Measurements from ENCODE around the gene PDLIM1.

PDLIM1 gene

DNA sequence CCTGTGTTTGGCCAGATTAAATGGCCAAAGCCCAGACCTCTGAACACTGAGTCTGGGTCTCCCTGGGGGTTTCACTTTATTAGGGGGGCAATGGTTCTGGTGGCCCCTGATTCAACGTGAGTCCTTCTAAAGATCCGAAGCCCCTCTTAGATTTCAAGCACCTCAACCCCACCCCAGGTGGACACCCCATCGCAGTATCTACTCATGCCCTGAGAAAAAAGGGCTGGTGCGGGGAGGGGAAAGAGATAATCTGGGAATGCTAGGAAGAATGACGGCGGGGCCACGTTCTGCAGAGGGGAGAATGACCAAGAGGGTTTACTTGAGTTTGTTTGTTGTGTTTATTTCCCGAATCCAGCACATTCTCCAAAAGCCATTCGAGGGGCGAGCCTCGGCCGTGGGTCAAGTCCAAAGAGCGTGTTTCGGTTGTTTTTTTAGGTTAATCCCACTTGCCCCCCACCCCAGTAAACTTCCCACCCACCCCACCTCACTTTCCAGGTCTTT, 832 bp downstream of the PDLIM1 start:
- Histone ChIP-seq H3K4me3 (replicated peaks; ENCODE audit: insufficient read depth, low read length) (peak overlapping the region; percentile 7; the same call in 1 of the 2 replicates), H3K27ac (replicated peaks) (no peak overlapping the region), H3K27me3 (ENCODE audit: insufficient read depth, poor library complexity, severe bottlenecking) (peaks cover 44% of the 10 kb centered on the region)
- no peak for DNase-seq (ENCODE audit: low read depth in 1 of 2, low spot score in 1 of 2)
- TF ChIP-seq SPI1 (IDR thresholded peaks at IDR 0.05; ENCODE audit: borderline replicate concordance, low read depth) (no peak), GABPA (IDR thresholded peaks at IDR 0.05; ENCODE audit: low read depth) (no peak), POLR2AphosphoS5 (IDR thresholded peaks at IDR 0.05; ENCODE audit: low read depth) (no peak)
- TF ChIP-seq, protein P1, sequence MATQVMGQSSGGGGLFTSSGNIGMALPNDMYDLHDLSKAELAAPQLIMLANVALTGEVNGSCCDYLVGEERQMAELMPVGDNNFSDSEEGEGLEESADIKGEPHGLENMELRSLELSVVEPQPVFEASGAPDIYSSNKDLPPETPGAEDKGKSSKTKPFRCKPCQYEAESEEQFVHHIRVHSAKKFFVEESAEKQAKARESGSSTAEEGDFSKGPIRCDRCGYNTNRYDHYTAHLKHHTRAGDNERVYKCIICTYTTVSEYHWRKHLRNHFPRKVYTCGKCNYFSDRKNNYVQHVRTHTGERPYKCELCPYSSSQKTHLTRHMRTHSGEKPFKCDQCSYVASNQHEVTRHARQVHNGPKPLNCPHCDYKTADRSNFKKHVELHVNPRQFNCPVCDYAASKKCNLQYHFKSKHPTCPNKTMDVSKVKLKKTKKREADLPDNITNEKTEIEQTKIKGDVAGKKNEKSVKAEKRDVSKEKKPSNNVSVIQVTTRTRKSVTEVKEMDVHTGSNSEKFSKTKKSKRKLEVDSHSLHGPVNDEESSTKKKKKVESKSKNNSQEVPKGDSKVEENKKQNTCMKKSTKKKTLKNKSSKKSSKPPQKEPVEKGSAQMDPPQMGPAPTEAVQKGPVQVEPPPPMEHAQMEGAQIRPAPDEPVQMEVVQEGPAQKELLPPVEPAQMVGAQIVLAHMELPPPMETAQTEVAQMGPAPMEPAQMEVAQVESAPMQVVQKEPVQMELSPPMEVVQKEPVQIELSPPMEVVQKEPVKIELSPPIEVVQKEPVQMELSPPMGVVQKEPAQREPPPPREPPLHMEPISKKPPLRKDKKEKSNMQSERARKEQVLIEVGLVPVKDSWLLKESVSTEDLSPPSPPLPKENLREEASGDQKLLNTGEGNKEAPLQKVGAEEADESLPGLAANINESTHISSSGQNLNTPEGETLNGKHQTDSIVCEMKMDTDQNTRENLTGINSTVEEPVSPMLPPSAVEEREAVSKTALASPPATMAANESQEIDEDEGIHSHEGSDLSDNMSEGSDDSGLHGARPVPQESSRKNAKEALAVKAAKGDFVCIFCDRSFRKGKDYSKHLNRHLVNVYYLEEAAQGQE (IDR thresholded peaks at IDR 0.05; ENCODE audit: insufficient replicate concordance, low read depth) = no peak
- TF ChIP-seq, protein P2, sequence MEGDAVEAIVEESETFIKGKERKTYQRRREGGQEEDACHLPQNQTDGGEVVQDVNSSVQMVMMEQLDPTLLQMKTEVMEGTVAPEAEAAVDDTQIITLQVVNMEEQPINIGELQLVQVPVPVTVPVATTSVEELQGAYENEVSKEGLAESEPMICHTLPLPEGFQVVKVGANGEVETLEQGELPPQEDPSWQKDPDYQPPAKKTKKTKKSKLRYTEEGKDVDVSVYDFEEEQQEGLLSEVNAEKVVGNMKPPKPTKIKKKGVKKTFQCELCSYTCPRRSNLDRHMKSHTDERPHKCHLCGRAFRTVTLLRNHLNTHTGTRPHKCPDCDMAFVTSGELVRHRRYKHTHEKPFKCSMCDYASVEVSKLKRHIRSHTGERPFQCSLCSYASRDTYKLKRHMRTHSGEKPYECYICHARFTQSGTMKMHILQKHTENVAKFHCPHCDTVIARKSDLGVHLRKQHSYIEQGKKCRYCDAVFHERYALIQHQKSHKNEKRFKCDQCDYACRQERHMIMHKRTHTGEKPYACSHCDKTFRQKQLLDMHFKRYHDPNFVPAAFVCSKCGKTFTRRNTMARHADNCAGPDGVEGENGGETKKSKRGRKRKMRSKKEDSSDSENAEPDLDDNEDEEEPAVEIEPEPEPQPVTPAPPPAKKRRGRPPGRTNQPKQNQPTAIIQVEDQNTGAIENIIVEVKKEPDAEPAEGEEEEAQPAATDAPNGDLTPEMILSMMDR (IDR thresholded peaks at IDR 0.05; ENCODE audit: insufficient read depth, low read length) = no peak

DNA sequence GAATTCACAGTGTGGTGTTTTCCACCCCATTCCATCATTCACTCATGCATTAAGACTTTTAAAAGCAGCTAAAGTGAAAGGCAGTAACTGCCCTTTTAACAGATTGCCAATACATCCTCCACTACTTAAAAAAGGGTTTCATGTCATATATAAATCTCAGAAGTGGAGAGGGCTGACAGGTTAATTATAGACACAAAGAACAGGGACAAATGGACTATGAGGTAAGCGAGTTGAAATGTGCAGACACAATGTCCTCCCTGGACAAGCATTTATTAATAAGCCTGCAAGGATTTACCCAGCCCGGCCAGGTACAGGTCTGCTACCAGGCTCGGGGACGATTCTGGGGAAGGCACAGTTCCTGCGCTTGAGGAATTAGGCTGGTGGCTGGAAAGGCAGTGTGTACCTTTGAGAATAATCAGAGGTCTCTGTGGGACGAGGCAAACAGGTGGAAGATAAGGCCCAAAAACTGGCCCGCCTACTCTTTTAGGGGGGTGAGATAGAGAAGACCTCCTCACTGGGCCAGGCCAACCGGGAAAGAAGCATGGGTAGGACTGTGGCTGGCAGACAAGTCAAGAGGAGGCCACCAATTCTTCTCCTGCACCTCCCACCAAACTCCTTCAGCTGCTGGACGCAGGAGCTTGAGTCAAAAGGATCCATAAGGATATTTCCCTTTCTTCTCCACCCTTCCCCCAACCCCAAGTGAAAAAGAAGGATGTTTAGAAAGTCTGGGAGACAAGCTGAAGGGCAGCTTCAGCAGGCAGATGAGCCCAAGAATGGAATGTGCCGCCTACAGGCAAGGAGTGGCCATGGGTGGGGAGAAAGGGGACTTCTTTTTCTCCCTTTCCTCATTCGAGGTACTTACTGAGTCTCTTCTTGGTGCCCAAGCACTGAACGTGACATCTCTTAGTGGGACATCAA, 1.5 kb downstream of the PDLIM1 start:
- Histone ChIP-seq H3K27me3 (ENCODE audit: insufficient read depth, poor library complexity, severe bottlenecking) (peaks cover 38% of the 10 kb centered on the region), H3K4me3 (replicated peaks; ENCODE audit: insufficient read depth, low read length) (no peak overlapping the region), H3K27ac (replicated peaks) (no peak overlapping the region)
- no peak for TF ChIP-seq POLR2AphosphoS5 (IDR thresholded peaks at IDR 0.05; ENCODE audit: low read depth)
- TF ChIP-seq, protein P2 (IDR thresholded peaks at IDR 0.05; ENCODE audit: insufficient read depth, low read length) = no peak
- no peak for TF ChIP-seq SPI1 (IDR thresholded peaks at IDR 0.05; ENCODE audit: borderline replicate concordance, low read depth)
- TF ChIP-seq, protein P1 (IDR thresholded peaks at IDR 0.05; ENCODE audit: insufficient replicate concordance, low read depth) = no peak
- TF ChIP-seq GABPA (IDR thresholded peaks at IDR 0.05; ENCODE audit: low read depth) = no peak
- no peak for DNase-seq (ENCODE audit: low read depth in 1 of 2, low spot score in 1 of 2)

DNA sequence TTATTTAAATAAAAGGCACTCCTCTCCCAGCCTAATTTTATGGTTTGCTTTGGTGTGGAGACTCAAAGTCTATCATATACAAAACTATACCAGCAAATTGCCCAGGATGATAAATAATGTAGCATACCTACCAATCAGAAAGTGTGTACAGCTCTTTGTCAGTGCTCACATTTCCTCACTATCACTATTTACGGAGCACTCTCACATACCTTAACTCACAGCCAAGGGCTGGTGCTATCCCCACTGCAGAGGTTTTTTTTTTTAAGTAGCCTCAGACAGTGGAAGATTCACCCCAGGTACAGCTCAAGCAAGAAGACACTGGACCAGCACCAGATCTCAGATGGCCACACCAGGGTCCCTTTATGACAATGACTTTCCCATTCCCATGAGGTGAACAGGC, 2.5 kb downstream of the PDLIM1 start:
- DNase-seq (ENCODE audit: low read depth in 1 of 2, low spot score in 1 of 2) = no peak
- Histone ChIP-seq H3K27ac (replicated peaks) (no peak overlapping the region), H3K27me3 (ENCODE audit: insufficient read depth, poor library complexity, severe bottlenecking) (peaks cover 38% of the 10 kb centered on the region), H3K4me3 (replicated peaks; ENCODE audit: insufficient read depth, low read length) (no peak overlapping the region)
- TF ChIP-seq SPI1 (IDR thresholded peaks at IDR 0.05; ENCODE audit: borderline replicate concordance, low read depth) = no peak
- TF ChIP-seq, protein P1 (IDR thresholded peaks at IDR 0.05; ENCODE audit: insufficient replicate concordance, low read depth) = no peak

All from HL-60 (cell line).